ENCODE data around the gene MPP3. TPM values are rescaled to one million over a fixed set of nuclear protein-coding genes. Genes with fewer than 3 reads are reported as not detected.
A peak's percentile ranks its signal among the peaks of the same experiment; 100 is the strongest.

MPP3 gene
- total and polyA plus RNA-seq, 7 experiments from 2014 or later, result 0.32 to 1.4 TPM; not detected in 5

DNA sequence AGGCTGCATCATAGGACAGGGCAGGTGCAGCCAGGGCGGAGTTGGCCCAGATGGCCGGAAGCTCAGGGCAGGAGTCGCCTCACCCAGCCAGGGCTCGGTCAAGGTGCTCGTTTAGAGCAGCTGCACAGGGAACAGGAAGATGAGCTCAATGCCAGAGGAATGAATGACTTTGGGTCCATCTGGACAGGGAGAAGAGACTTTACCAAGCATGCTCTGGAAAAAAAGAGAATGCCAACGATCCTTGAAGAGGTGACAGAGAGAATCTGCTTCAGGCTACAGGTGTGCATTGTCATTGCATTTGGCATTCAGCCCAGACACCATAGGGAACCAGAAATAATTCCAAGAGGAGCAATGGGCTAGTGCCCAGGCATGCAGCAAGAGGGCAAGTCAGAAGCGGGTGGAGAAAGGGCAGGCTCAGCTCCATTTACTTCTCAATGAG, 6.7 kb upstream of the MPP3 start:
- Mint-ChIP-seq H3K9me3 (no peaks in the 10 kb centered on the region), H3K27me3 (peaks cover 9 to 45% (median 29%) of the 10 kb centered on the region in 5 donors), H3K4me3 (no peak overlapping the region), H3K36me3 (no peaks in the 10 kb centered on the region), H3K4me1 (peaks cover 0 to 4% (median 0%) of the 10 kb centered on the region in 7 donors), H3K27ac (no peak overlapping the region)
- Histone ChIP-seq H3K27ac (ENCODE audit: low read depth, low read length) (no peak overlapping the region), H3K36me3 (ENCODE audit: control insufficient read depth in 2 of 3, insufficient read depth in 3 of 3, low read length in 3 of 3) (no peaks in the 10 kb centered on the region), H3K4me1 (ENCODE audit: control insufficient read depth in 2 of 2, insufficient read depth in 2 of 2, low read length in 2 of 2) (no peaks in the 10 kb centered on the region), H3K27me3 (ENCODE audit: control insufficient read depth in 2 of 2, insufficient read depth in 2 of 2, low read length in 2 of 2) (peaks cover 0 to 2% of the 10 kb centered on the region in 2 donors), H3K4me3 (ENCODE audit: low read length) (no peak overlapping the region), H3K9me3 (ENCODE audit: control insufficient read depth in 2 of 3, low read length in 3 of 3) (no peaks in the 10 kb centered on the region)
- DNase-seq (no peak), ATAC-seq (no peak)
- CTCF ChIA-PET, result no interaction called here
- intact Hi-C loops (cut with micrococcal nuclease), result no loop called here
- POLR2A ChIA-PET, result no interaction called here

DNA sequence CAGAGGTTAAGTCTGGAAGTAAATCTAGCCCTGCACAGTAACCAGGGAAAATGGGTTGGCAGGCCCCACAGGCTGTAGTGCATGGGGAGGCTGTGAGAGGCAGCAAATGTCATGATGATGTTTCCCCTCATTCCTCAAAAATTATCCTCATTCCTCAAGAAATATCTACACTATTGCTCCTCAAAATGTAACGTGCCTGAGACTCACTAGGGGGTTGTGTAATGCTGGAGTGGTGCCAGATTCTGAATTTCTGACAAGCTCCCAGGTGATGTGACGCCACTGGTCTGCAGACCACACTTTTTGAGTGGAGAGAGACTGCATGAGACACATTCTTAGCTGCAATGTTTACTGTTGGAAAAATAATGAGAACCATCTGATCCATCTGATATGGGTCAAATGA, 1.2 kb upstream of the MPP3 start:
- H3K27ac Mint-ChIP-seq, result peak overlapping the region in 1 of 9 donors; percentile 0
- ATAC-seq (no peak), DNase-seq (no peak)
- H3K27me3 Mint-ChIP-seq, result peaks cover 15 to 66% (median 23%) of the 10 kb centered on the region in 5 donors
- peaks cover 0 to 4% (median 0%) of the 10 kb centered on the region in 5 donors for H3K36me3 Mint-ChIP-seq
- intact Hi-C loops (cut with micrococcal nuclease), result loop anchor here in 1 of 2 donors (5.0 kb wide), 1 partner anchor 57 kb away; the partner anchor contains the start of gene DUSP3
- H3K27me3 ChIP-seq (ENCODE audit: control insufficient read depth in 2 of 2, insufficient read depth in 2 of 2, low read length in 2 of 2), result peaks cover 10 to 13% of the 10 kb centered on the region in 2 donors
- H3K36me3 ChIP-seq (ENCODE audit: control insufficient read depth in 2 of 3, insufficient read depth in 3 of 3, low read length in 3 of 3), result no peaks in the 10 kb centered on the region
- H3K4me1 Mint-ChIP-seq, result peaks cover 9 to 30% (median 14%) of the 10 kb centered on the region in 7 donors
- H3K9me3 Mint-ChIP-seq, result peaks cover 0 to 4% (median 0%) of the 10 kb centered on the region in 11 donors
- no peak overlapping the region for H3K4me3 ChIP-seq (ENCODE audit: low read length)
- no peaks in the 10 kb centered on the region for H3K9me3 ChIP-seq (ENCODE audit: control insufficient read depth in 2 of 3, low read length in 3 of 3)
- peaks cover 5 to 8% of the 10 kb centered on the region in 2 donors for H3K4me1 ChIP-seq (ENCODE audit: control insufficient read depth in 2 of 2, insufficient read depth in 2 of 2, low read length in 2 of 2)
- POLR2A ChIA-PET, result interaction anchor here (0.7 kb wide), 1 partner anchor 126 kb away, joined by 3 read pairs; no protein-coding TSS in a partner anchor
- H3K4me3 Mint-ChIP-seq, result peak overlapping the region in 9 of 10 donors; percentile 66 to 91 (median 84)
- no peak overlapping the region for H3K27ac ChIP-seq (ENCODE audit: low read depth, low read length)
- CTCF ChIA-PET, result interaction anchor here (1.0 kb wide), 1 partner anchor 12 kb away, joined by 3 read pairs; the partner anchor contains the start of gene CD300LG

DNA sequence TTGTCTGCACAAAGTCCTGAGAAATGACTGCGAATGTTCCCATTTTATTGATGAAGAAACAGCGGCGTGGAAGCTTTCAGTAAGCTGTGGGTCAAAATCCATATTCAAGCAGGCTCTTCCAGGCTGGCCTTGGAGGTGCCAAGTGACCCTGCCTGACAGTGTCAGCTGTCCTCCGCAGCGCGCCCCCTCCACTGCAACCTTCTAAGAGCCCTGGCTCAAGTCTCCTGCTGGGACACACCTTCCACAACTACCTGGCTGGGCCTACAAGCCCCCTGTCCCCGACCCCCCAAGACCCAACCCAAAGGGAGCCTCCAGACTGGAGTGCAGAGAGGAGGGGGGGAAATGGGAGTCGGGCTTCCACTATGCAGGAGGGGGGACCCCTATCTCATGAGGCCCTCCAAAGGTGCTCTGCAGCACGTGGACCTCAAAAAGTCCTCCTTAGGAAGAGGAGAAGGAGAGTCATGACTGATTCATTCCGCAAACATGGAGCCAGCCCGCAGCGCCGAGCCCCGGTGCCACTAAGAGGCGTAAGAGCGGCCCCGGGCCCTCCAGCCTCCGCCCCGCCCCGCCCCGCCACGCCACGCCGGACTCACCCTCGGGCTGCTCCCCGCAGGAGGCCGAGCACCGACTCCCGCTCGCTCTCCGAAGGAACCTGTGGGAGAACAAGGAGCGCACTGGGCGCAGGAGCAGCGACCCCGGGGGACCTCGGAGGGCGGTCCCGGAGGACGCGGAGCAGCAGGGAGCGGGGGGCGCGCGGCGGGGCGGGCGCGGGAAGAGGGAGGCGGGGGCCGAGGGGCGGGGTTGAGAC, 574 bp downstream of the MPP3 start:
- intact Hi-C loops (cut with micrococcal nuclease), result loop anchor here in 1 of 2 donors (5.0 kb wide), 1 partner anchor 55 kb away; the partner anchor contains the start of gene DUSP3
- no peak for DNase-seq
- peak overlapping the region; percentile 69 to 91 (median 80) for H3K4me3 Mint-ChIP-seq
- CTCF ChIA-PET, result interaction anchor here (1.0 kb wide), 1 partner anchor 14 kb away, joined by 3 read pairs; no protein-coding TSS in a partner anchor
- H3K36me3 ChIP-seq (ENCODE audit: control insufficient read depth in 2 of 3, insufficient read depth in 3 of 3, low read length in 3 of 3), result no peaks in the 10 kb centered on the region
- H3K4me1 Mint-ChIP-seq, result peaks cover 9 to 30% (median 14%) of the 10 kb centered on the region in 7 donors
- POLR2A ChIA-PET, result no interaction called here
- peaks cover 14 to 63% (median 23%) of the 10 kb centered on the region in 5 donors for H3K27me3 Mint-ChIP-seq
- peaks cover 5 to 8% of the 10 kb centered on the region in 2 donors for H3K4me1 ChIP-seq (ENCODE audit: control insufficient read depth in 2 of 2, insufficient read depth in 2 of 2, low read length in 2 of 2)
- peak overlapping the region in 1 of 9 donors; percentile 41 for H3K27ac Mint-ChIP-seq
- no peak overlapping the region for H3K27ac ChIP-seq (ENCODE audit: low read depth, low read length)
- peaks cover 10 to 13% of the 10 kb centered on the region in 2 donors for H3K27me3 ChIP-seq (ENCODE audit: control insufficient read depth in 2 of 2, insufficient read depth in 2 of 2, low read length in 2 of 2)
- peak; percentile 39 for ATAC-seq
- no peak overlapping the region for H3K4me3 ChIP-seq (ENCODE audit: low read length)
- peaks cover 0 to 4% (median 0%) of the 10 kb centered on the region in 11 donors for H3K9me3 Mint-ChIP-seq
- H3K36me3 Mint-ChIP-seq, result peaks cover 0 to 4% (median 0%) of the 10 kb centered on the region in 5 donors
- H3K9me3 ChIP-seq (ENCODE audit: control insufficient read depth in 2 of 3, low read length in 3 of 3), result no peaks in the 10 kb centered on the region

DNA sequence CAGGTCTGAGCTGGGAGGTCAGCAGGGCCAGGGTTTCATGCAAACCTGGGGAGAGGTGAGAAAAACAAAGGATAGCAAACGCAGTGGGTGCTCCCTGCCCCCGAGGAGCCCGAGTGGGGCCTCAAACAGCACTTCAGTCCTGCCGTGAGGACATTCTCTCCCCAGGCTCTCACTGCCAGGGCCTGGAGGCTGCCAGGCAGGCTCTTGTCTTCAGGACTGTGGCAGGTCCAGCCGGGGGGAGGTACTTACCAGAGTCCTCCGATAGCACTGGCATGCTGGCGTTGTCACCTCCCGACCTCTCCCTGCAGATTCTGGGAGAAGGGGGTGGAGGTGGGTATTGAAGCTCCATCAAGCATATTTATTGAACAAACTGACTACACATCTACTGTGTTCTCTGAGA, 1.3 kb downstream of the MPP3 start:
- Histone ChIP-seq H3K4me3 (ENCODE audit: low read length) (no peak overlapping the region), H3K9me3 (ENCODE audit: control insufficient read depth in 2 of 3, low read length in 3 of 3) (no peaks in the 10 kb centered on the region), H3K4me1 (ENCODE audit: control insufficient read depth in 2 of 2, insufficient read depth in 2 of 2, low read length in 2 of 2) (peaks cover 5 to 8% of the 10 kb centered on the region in 2 donors), H3K36me3 (ENCODE audit: control insufficient read depth in 2 of 3, insufficient read depth in 3 of 3, low read length in 3 of 3) (no peaks in the 10 kb centered on the region), H3K27ac (ENCODE audit: low read depth, low read length) (no peak overlapping the region), H3K27me3 (ENCODE audit: control insufficient read depth in 2 of 2, insufficient read depth in 2 of 2, low read length in 2 of 2) (peaks cover 10 to 13% of the 10 kb centered on the region in 2 donors)
- DNase-seq (no peak), ATAC-seq (no peak)
- Mint-ChIP-seq H3K9me3 (peaks cover 0 to 4% (median 0%) of the 10 kb centered on the region in 11 donors), H3K4me3 (peak overlapping the region; percentile 69 to 91 (median 80)), H3K4me1 (peaks cover 9 to 30% (median 14%) of the 10 kb centered on the region in 7 donors), H3K27me3 (peaks cover 14 to 61% (median 23%) of the 10 kb centered on the region in 5 donors), H3K36me3 (peaks cover 0 to 4% (median 0%) of the 10 kb centered on the region in 5 donors), H3K27ac (no peak overlapping the region)
- intact Hi-C loops (cut with micrococcal nuclease), result loop anchor here in 1 of 2 donors (5.0 kb wide), 1 partner anchor 54 kb away; the partner anchor contains the start of gene DUSP3
- CTCF ChIA-PET, result interaction anchor here (0.6 kb wide), 1 partner anchor 159 kb away, joined by 3 read pairs; no protein-coding TSS in a partner anchor
- POLR2A ChIA-PET, result no interaction called here

DNA sequence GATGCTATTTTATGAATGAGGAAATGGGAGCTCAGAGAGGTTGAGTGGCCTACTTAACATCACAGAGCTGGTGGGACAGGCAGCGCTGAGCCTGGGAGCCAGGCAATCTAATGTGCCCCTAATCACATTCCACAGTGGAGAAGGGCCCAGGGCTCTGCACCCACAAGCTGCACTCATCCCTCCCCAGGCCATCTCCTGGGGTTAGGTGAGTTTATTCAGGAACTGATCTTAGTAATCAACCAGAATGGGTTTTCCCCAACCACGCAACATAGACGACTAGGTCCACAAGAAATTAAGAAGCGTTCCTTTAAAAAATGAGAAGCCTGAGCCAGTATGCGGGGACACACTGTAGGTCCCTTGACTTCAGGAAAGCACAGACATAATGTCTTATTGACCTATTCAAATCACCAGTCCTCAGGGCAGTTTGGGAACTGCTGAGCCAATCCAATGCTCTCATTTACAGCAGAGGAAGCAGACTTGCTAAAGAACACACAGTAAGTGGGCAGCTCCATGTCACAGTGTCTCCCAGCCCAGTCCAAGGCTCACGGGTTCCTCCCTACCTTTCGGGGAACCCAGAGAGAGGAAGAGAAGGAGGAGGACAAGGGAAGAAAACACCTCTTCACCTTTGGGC, 2.3 kb downstream of the MPP3 start:
- CTCF ChIA-PET, result interaction anchor here (0.6 kb wide), 1 partner anchor 19 kb away, joined by 3 read pairs; no protein-coding TSS in a partner anchor
- Mint-ChIP-seq H3K4me3 (peak overlapping the region in 8 of 10 donors; percentile 24 to 91 (median 69)), H3K36me3 (peaks cover 0 to 4% (median 0%) of the 10 kb centered on the region in 5 donors), H3K9me3 (peaks cover 0 to 4% (median 0%) of the 10 kb centered on the region in 11 donors), H3K4me1 (peaks cover 9 to 30% (median 14%) of the 10 kb centered on the region in 7 donors), H3K27ac (no peak overlapping the region), H3K27me3 (peaks cover 14 to 52% (median 15%) of the 10 kb centered on the region in 5 donors)
- Histone ChIP-seq H3K27me3 (ENCODE audit: control insufficient read depth in 2 of 2, insufficient read depth in 2 of 2, low read length in 2 of 2) (peaks cover 10 to 13% of the 10 kb centered on the region in 2 donors), H3K4me3 (ENCODE audit: low read length) (no peak overlapping the region), H3K27ac (ENCODE audit: low read depth, low read length) (no peak overlapping the region), H3K4me1 (ENCODE audit: control insufficient read depth in 2 of 2, insufficient read depth in 2 of 2, low read length in 2 of 2) (peaks cover 5 to 8% of the 10 kb centered on the region in 2 donors), H3K36me3 (ENCODE audit: control insufficient read depth in 2 of 3, insufficient read depth in 3 of 3, low read length in 3 of 3) (no peaks in the 10 kb centered on the region), H3K9me3 (ENCODE audit: control insufficient read depth in 2 of 3, low read length in 3 of 3) (no peaks in the 10 kb centered on the region)
- POLR2A ChIA-PET, result no interaction called here
- intact Hi-C loops (cut with micrococcal nuclease), result loop anchor here in 1 of 2 donors (5.0 kb wide), 1 partner anchor 53 kb away; the partner anchor contains the start of gene DUSP3
- DNase-seq (no peak), ATAC-seq (no peak)

DNA sequence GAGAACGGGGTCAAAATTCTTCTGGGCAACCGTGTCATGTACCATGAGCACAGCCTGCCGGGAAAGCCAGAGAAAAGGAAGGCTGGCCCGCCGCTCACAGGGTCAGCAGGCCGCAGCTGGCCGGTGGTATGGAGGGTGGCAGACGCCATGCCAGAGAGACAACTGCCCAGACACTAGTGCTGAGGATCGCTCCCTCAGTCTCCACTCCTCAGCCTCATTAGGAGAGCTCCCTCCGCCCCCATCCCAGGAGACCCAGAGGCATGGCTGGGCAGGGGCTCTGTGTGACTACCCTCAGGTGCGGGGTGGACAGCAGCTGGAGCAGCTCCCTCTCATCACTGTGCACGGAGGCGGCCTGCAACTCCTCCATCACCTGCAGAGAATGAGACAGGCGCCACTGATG, 3.2 kb downstream of the MPP3 start:
- Histone ChIP-seq H3K9me3 (ENCODE audit: control insufficient read depth in 2 of 3, low read length in 3 of 3) (no peaks in the 10 kb centered on the region), H3K4me1 (ENCODE audit: control insufficient read depth in 2 of 2, insufficient read depth in 2 of 2, low read length in 2 of 2) (peaks cover 5 to 8% of the 10 kb centered on the region in 2 donors), H3K27ac (ENCODE audit: low read depth, low read length) (no peak overlapping the region), H3K36me3 (ENCODE audit: control insufficient read depth in 2 of 3, insufficient read depth in 3 of 3, low read length in 3 of 3) (no peaks in the 10 kb centered on the region), H3K4me3 (ENCODE audit: low read length) (no peak overlapping the region), H3K27me3 (ENCODE audit: control insufficient read depth in 2 of 2, insufficient read depth in 2 of 2, low read length in 2 of 2) (peaks cover 10 to 11% of the 10 kb centered on the region in 2 donors)
- Mint-ChIP-seq H3K27me3 (peaks cover 12 to 43% (median 15%) of the 10 kb centered on the region in 5 donors), H3K9me3 (peaks cover 0 to 4% (median 0%) of the 10 kb centered on the region in 11 donors), H3K27ac (no peak overlapping the region), H3K36me3 (peaks cover 0 to 4% (median 0%) of the 10 kb centered on the region in 5 donors), H3K4me3 (no peak overlapping the region), H3K4me1 (peaks cover 9 to 30% (median 14%) of the 10 kb centered on the region in 7 donors)
- POLR2A ChIA-PET, result no interaction called here
- CTCF ChIA-PET, result interaction anchor here (0.6 kb wide), 1 partner anchor 20 kb away, joined by 3 read pairs; no protein-coding TSS in a partner anchor
- DNase-seq, result no peak
- no peak for ATAC-seq
- intact Hi-C loops (cut with micrococcal nuclease), result loop anchor here in 1 of 2 donors (5.0 kb wide), 1 partner anchor 52 kb away; the partner anchor contains the start of gene DUSP3

Measured in naive thymus-derived CD4-positive, alpha-beta T cell (primary cell).